DOHH2 (cell line): ENCODE data around the gene OTP.

Source experiments
- CTCF ChIP-seq: fragments of 200-600 bp; sonication (generic); IDR thresholded peaks from one replicate; pipeline ENCODE4 v1.5.1; 2014; ENCODE audit warnings: antibody characterized with exemption, mild to moderate bottlenecking, low read depth, low read length; ENCODE audit not compliant: poor library complexity, severe bottlenecking
- EZH2phosphoT487 ChIP-seq: fragments of 200-600 bp; sonication (generic); IDR thresholded peaks from 2 replicates; pipeline ENCODE4 v1.6.1; 2017; ENCODE audit warnings: borderline replicate concordance, mild to moderate bottlenecking, antibody characterized with exemption, low read length, moderate library complexity, mixed read lengths

GRCh38 chr5:77642738-77643653, 4.5 kb upstream of the OTP start:
- TF ChIP-seq CTCF (no peak), EZH2phosphoT487 (no peak)
